ENCODE data around the gene CZIB. TPM values are rescaled to one million over a fixed set of nuclear protein-coding genes. Genes with fewer than 3 reads are reported as not detected.

The CZIB gene
- total RNA-seq, 4 donors from 2014 or later: 38.3 to 51.4 (median 44.9) TPM

DNA sequence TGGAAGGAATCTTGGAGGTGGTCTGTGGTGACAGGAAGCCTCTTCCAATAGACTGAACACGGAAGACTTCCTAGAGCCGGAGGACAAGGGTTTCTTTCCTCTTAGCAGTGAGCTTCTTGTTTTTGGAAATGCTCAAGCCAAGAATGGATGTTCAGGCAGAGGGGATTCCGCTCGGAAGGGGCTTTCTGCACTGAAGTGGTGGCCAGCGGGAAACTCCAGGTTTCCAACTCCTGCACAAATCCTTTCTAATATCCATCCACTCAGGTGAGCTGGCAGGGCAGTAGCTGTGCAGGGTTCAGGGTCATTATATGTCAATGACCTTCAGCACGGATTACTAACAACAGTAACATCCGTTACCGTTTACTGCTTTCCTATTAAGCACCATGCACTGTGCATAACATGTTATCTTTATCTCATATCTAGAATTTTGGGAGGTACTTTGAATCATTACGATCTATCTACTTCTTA, 24.4 kb downstream of the CZIB start:
- H3K4me1 ChIP-seq: peaks cover 27 to 30% of the 10 kb centered on the region in 2 donors
- peak overlapping the region; percentile 83 to 94 (median 88) for H3K4me3 ChIP-seq
- ATAC-seq (peak in 1 of 2 donors; percentile 25), DNase-seq (no peak)
- H3K27ac ChIP-seq: peak overlapping the region; percentile 88 to 98 (median 96)
- TF ChIP-seq POLR2A (IDR thresholded peaks at IDR 0.05): no peak
- TF ChIP-seq CTCF (IDR thresholded peaks at IDR 0.05 in 4 of 5, conservative IDR thresholded peaks at IDR 0.05 in 1 of 5): no peak
- H3K27me3 ChIP-seq: no peaks in the 10 kb centered on the region
- no peaks in the 10 kb centered on the region for H3K36me3 ChIP-seq
- H3K9me3 ChIP-seq: no peaks in the 10 kb centered on the region
- intact Hi-C loops (cut with DNase I; ENCODE audit: low total_unique reads): loop anchor here (1.0 to 5.0 kb wide), 3 partner anchors 24 to 751 kb away; partner anchors contain the start of genes CZIB, IFT25, LRRC42 and MAGOH
- in situ Hi-C loops (cut with MboI; ENCODE audit: low sequenced_read_pairs in 4 of 4): loop anchor here in 3 of 4 donors (25.0 kb wide), 2 partner anchors 284 to 484 kb away; partner anchors contain the start of gene ECHDC2 (in 2 of the 3)

GRCh38 chr1:53195246-53196016, 25.0 kb downstream of the CZIB start:
- Histone ChIP-seq H3K4me1 (peaks cover 27 to 30% of the 10 kb centered on the region in 2 donors), H3K9me3 (no peaks in the 10 kb centered on the region), H3K36me3 (no peaks in the 10 kb centered on the region), H3K27me3 (no peaks in the 10 kb centered on the region), H3K4me3 (peak overlapping the region in 1 of 4 donors; percentile 83), H3K27ac (peak overlapping the region; percentile 88 to 98 (median 96))
- TF ChIP-seq POLR2A (IDR thresholded peaks at IDR 0.05) (no peak), CTCF (IDR thresholded peaks at IDR 0.05 in 4 of 5, conservative IDR thresholded peaks at IDR 0.05 in 1 of 5) (no peak)
- DNase-seq (no peak), ATAC-seq (no peak)
- intact Hi-C loops (cut with DNase I; ENCODE audit: low total_unique reads): loop anchor here (1.0 to 5.0 kb wide), 3 partner anchors 25 to 752 kb away; partner anchors contain the start of genes CZIB, IFT25, LRRC42 and MAGOH
- in situ Hi-C loops (cut with MboI; ENCODE audit: low sequenced_read_pairs in 4 of 4): loop anchor here in 3 of 4 donors (25.0 kb wide), 2 partner anchors 283 to 483 kb away; partner anchors contain the start of gene ECHDC2 (in 2 of the 3)

GRCh38 chr1:53190210-53190611, 30.2 kb downstream of the CZIB start:
- Histone ChIP-seq H3K27ac (no peak overlapping the region), H3K27me3 (no peaks in the 10 kb centered on the region), H3K36me3 (no peaks in the 10 kb centered on the region), H3K9me3 (no peaks in the 10 kb centered on the region), H3K4me1 (peaks cover 0 to under 1% of the 10 kb centered on the region in 2 donors), H3K4me3 (no peak overlapping the region)
- TF ChIP-seq CTCF (IDR thresholded peaks at IDR 0.05 in 4 of 5, conservative IDR thresholded peaks at IDR 0.05 in 1 of 5): no peak
- TF ChIP-seq POLR2A (IDR thresholded peaks at IDR 0.05): no peak
- intact Hi-C loops (cut with DNase I; ENCODE audit: low total_unique reads) (no loop called here), in situ Hi-C loops (cut with MboI; ENCODE audit: low sequenced_read_pairs in 4 of 4) (loop anchor here in 3 of 4 donors (25.0 kb wide), 2 partner anchors 278 to 478 kb away; partner anchors contain the start of gene ECHDC2 (in 2 of the 3))
- DNase-seq: no peak
- no peak for ATAC-seq

GRCh38 chr1:53189061-53189460, 31.4 kb downstream of the CZIB start:
- Histone ChIP-seq H3K27me3 (no peaks in the 10 kb centered on the region), H3K4me3 (no peak overlapping the region), H3K4me1 (no peaks in the 10 kb centered on the region), H3K27ac (no peak overlapping the region), H3K36me3 (no peaks in the 10 kb centered on the region), H3K9me3 (no peaks in the 10 kb centered on the region)
- intact Hi-C loops (cut with DNase I; ENCODE audit: low total_unique reads): no loop called here
- ATAC-seq (no peak), DNase-seq (no peak)
- TF ChIP-seq CTCF (IDR thresholded peaks at IDR 0.05 in 4 of 5, conservative IDR thresholded peaks at IDR 0.05 in 1 of 5) (no peak), POLR2A (IDR thresholded peaks at IDR 0.05) (no peak)
- in situ Hi-C loops (cut with MboI; ENCODE audit: low sequenced_read_pairs in 4 of 4): loop anchor here in 3 of 4 donors (25.0 kb wide), 2 partner anchors 277 to 477 kb away; partner anchors contain the start of gene ECHDC2 (in 2 of the 3)
